ENCODE measurements around the gene TOMT. TPM values are rescaled to one million over a fixed set of nuclear protein-coding genes. Genes with fewer than 3 reads are reported as not detected.

TOMT gene
- total and polyA plus RNA-seq, 2 of the 13 experiments (the other 11 are each of a cell fraction or from before 2014, with no cell fraction given): not detected

GRCh38 chr11:72112978-72113808 is 7.5 kb downstream of the TOMT start (continued):
- no peak for TF ChIP-seq PBX2 (CRISPR knock-in tag; IDR thresholded peaks at IDR 0.05)
- no peak for TF ChIP-seq ZNF781 (CRISPR knock-in tag; IDR thresholded peaks at IDR 0.05; ENCODE audit: borderline replicate concordance, not compliant biosample characterization)
- TF ChIP-seq ZNF256 (CRISPR knock-in tag; conservative IDR thresholded peaks at IDR 0.05): 0 out of 2 replicates have a peak, but pooled peaks have one; percentile 3
- TF ChIP-seq ZNF10 (CRISPR knock-in tag; IDR thresholded peaks at IDR 0.05; ENCODE audit: borderline replicate concordance, low read depth): no peak
- TF ChIP-seq TRIM24 (CRISPR knock-in tag; IDR thresholded peaks at IDR 0.05): no peak
- TF ChIP-seq PRDM4 (CRISPR knock-in tag; IDR thresholded peaks at IDR 0.05; ENCODE audit: borderline replicate concordance): no peak
- 0 out of 2 replicates have a peak, but pooled peaks have one; percentile 35 for TF ChIP-seq SNAPC2 (CRISPR knock-in tag; IDR thresholded peaks at IDR 0.05)
- no peak for TF ChIP-seq IRF2 (CRISPR knock-in tag; IDR thresholded peaks at IDR 0.05)

DNA sequence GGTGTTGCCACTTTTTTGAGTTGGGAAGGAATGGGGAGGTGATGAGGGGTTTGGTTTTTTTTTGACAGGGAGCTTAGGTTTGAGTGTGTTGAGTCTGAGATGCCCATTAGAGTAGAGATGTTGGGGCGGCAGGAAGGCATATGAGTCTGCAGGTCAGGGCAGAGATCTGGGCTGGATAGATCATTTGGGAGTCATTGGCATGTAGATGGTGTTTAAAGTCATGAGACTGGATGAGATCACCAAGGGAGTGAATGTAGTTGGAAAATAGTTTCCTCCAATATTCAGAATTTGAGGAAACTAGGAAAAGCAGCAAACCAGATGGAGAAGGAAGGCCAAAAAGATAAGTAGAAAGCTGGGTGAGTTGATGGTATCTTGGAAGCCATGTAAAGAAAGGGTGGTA is 8.8 kb downstream of the TOMT start:
- ATAC-seq (no peak), FAIRE-seq (no peak), DNase-seq (ENCODE audit: low spot score) (no peak)
- in situ Hi-C loops (cut with HindIII; ENCODE audit: extremely low pct_ligation_motif_present, low pct_unique_long_range_greater_than_20kb) (no loop called here), intact Hi-C loops (cut with micrococcal nuclease; ENCODE audit: unreplicated experiment) (no loop called here)
- H2AFZ ChIP-seq (ENCODE audit: low read length): no peak overlapping the region
- no peaks in the 10 kb centered on the region for H3K36me3 ChIP-seq (replicated peaks in 1 of 2; ENCODE audit: control insufficient read depth in 1 of 2, insufficient read depth in 2 of 2, low read length in 2 of 2)
- WGBS (ENCODE audit: low lambda C conversion rate): 94% methylated on average over 1 of the region's 1 CpG
- TF ChIP-seq ZSCAN31 (CRISPR knock-in tag; IDR thresholded peaks at IDR 0.05; ENCODE audit: low read depth) (no peak), ZNF557 (CRISPR knock-in tag; IDR thresholded peaks at IDR 0.05) (no peak), ZNF556 (CRISPR knock-in tag; IDR thresholded peaks at IDR 0.05; ENCODE audit: borderline replicate concordance) (no peak), EED (CRISPR knock-in tag; IDR thresholded peaks at IDR 0.05) (no peak), ZSCAN5A (CRISPR knock-in tag; IDR thresholded peaks at IDR 0.05; ENCODE audit: borderline replicate concordance) (no peak), CREB1 (IDR thresholded peaks at IDR 0.05) (no peak), CREB1 (CRISPR knock-in tag; IDR thresholded peaks at IDR 0.05) (no peak)
- TF ChIP-seq, protein P1, sequence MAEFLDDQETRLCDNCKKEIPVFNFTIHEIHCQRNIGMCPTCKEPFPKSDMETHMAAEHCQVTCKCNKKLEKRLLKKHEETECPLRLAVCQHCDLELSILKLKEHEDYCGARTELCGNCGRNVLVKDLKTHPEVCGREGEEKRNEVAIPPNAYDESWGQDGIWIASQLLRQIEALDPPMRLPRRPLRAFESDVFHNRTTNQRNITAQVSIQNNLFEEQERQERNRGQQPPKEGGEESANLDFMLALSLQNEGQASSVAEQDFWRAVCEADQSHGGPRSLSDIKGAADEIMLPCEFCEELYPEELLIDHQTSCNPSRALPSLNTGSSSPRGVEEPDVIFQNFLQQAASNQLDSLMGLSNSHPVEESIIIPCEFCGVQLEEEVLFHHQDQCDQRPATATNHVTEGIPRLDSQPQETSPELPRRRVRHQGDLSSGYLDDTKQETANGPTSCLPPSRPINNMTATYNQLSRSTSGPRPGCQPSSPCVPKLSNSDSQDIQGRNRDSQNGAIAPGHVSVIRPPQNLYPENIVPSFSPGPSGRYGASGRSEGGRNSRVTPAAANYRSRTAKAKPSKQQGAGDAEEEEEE (CRISPR knock-in tag; IDR thresholded peaks at IDR 0.05; ENCODE audit: borderline replicate concordance): no peak
- peaks cover 1 to 9% of the 10 kb centered on the region in 2 experiments; a peak in 1 of 5 replicates for H3K27me3 ChIP-seq (ENCODE audit: control insufficient read depth in 1 of 2, insufficient read depth in 2 of 2, low read length in 2 of 2)
- H3K9me3 ChIP-seq (ENCODE audit: low read length): no peaks in the 10 kb centered on the region
- no peak overlapping the region for H3K4me3 ChIP-seq (replicated peaks in 1 of 3; ENCODE audit: insufficient read depth in 1 of 3, low read depth in 2 of 3, low read length in 3 of 3)
- ChIA-PET POLR2A (no interaction called here), CTCF (ENCODE audit: low intra/inter-chr PET ratio, low total read pairs) (no interaction called here)
- H3K9ac ChIP-seq (ENCODE audit: insufficient read depth, low read depth, low read length): no peak overlapping the region
- no peaks in the 10 kb centered on the region for H3K79me2 ChIP-seq (ENCODE audit: insufficient read depth, low read length)
- no peak overlapping the region for H3K27ac ChIP-seq (ENCODE audit: extremely low read length, insufficient read depth, low read length)
- H4K20me1 ChIP-seq (ENCODE audit: insufficient read depth, low read length): no peaks in the 10 kb centered on the region
- H3K4me2 ChIP-seq (ENCODE audit: low read depth, low read length): no peak overlapping the region
- peaks cover 22% of the 10 kb centered on the region for H3K4me1 ChIP-seq (ENCODE audit: insufficient read depth, low read length)
- no TSS peak for BruUV-seq (replicated peaks)

Measured in HepG2 (cell line).